Bronchus fibroblast of lung (primary cell): ENCODE data around the gene TULP4. TPM values are rescaled to one million over a fixed set of nuclear protein-coding genes. Genes with fewer than 3 reads are reported as not detected.

Source experiments
- total RNA-seq: library from RNA; depleted of rRNA; stranded (reverse); fragments of >200 nt; gene quantifications from 2 replicates; pipeline ENCODE4 v1.2.3, GENCODE V29; 2015

Gene TULP4
- 18.0 and 18.8 TPM in 2 replicates for total RNA-seq

GRCh38 chr6:158312165-158312564 lies at the start of gene TULP4:
TSS of gene TULP4 (plus strand) at chr6:158312465. CDS start at chr6:158314017, 1,552 bp downstream.

GRCh38 chr6:158559895-158560835 lies 247.9 kb downstream of the TULP4 start, which contains the start of gene TMEM181:
TSS of gene TMEM181 (plus strand) at chr6:158560091. CDS start at chr6:158560225, 134 bp downstream.

Other genes with a start within 250 kb of the TULP4 start
- 3.4 and 3.6 TPM in 2 replicates for gene SERAC1, start 144.2 kb upstream of the TULP4 start, total RNA-seq
- 3.3 and 4.9 TPM in 2 replicates for gene GTF2H5, start 144.1 kb upstream of the TULP4 start, total RNA-seq
- 18.1 and 21.7 TPM in 2 replicates for gene TMEM181, start 247.6 kb downstream of the TULP4 start, total RNA-seq